Measurements from ENCODE around the gene ARRB2.

The ARRB2 gene

GRCh38 chr17:4733073-4733531 lies 22.7 kb downstream of the ARRB2 start (continued):
- TF ChIP-seq TSHZ2 (CRISPR knock-in tag; IDR thresholded peaks at IDR 0.05) (no peak), ZC3H10 (CRISPR knock-in tag; IDR thresholded peaks at IDR 0.05) (no peak), ISL1 (CRISPR knock-in tag; IDR thresholded peaks at IDR 0.05) (no peak), RARB (CRISPR knock-in tag; IDR thresholded peaks at IDR 0.05) (no peak)

- TF ChIP-seq POU6F1 (CRISPR knock-in tag; IDR thresholded peaks at IDR 0.05; ENCODE audit: borderline replicate concordance, low read depth) (no peak), GLIS3 (CRISPR knock-in tag; IDR thresholded peaks at IDR 0.05) (no peak), ESRRG (CRISPR knock-in tag; IDR thresholded peaks at IDR 0.05) (no peak), OSR1 (CRISPR knock-in tag; IDR thresholded peaks at IDR 0.05) (no peak), BACH2 (CRISPR knock-in tag; IDR thresholded peaks at IDR 0.05; ENCODE audit: borderline replicate concordance) (no peak), PATZ1 (CRISPR knock-in tag; IDR thresholded peaks at IDR 0.05; ENCODE audit: borderline replicate concordance) (no peak), ARNTL (CRISPR knock-in tag; IDR thresholded peaks at IDR 0.05; ENCODE audit: borderline replicate concordance, low read depth) (no peak), CREB5 (CRISPR knock-in tag; IDR thresholded peaks at IDR 0.05; ENCODE audit: low read depth) (no peak), TSHZ2 (CRISPR knock-in tag; IDR thresholded peaks at IDR 0.05) (no peak), ISL1 (CRISPR knock-in tag; IDR thresholded peaks at IDR 0.05) (no peak), ZNF565 (CRISPR knock-in tag; conservative IDR thresholded peaks at IDR 0.05; ENCODE audit: low read depth) (no peak), CSRNP3 (CRISPR knock-in tag; IDR thresholded peaks at IDR 0.05) (no peak), ZFP30 (CRISPR knock-in tag; IDR thresholded peaks at IDR 0.05) (no peak), PPARA (CRISPR knock-in tag; IDR thresholded peaks at IDR 0.05; ENCODE audit: borderline replicate concordance) (no peak), ZNF8 (CRISPR knock-in tag; IDR thresholded peaks at IDR 0.05) (no peak), ZFP3 (CRISPR knock-in tag; IDR thresholded peaks at IDR 0.05) (no peak), SNAI2 (CRISPR knock-in tag; IDR thresholded peaks at IDR 0.05) (no peak)
- ATAC-seq, result no peak
These were observed 24.5 kb downstream of the ARRB2 start for GRCh38 chr17:4734857-4735475.

Data from SK-N-SH treated with all-trans-retinoic acid at 6 μM for 48 hours (cell line).